Measurements from ENCODE around the gene NRG3. TPM values are rescaled to one million over a fixed set of nuclear protein-coding genes. Genes with fewer than 3 reads are reported as not detected.

Gene NRG3
- total RNA-seq, 1 donor from 2014 or later: not detected

- peaks cover 9% of the 10 kb centered on the region for H3K9me3 Mint-ChIP-seq
- intact Hi-C loops (cut with micrococcal nuclease): no loop called here
- no peaks in the 10 kb centered on the region for H3K4me1 Mint-ChIP-seq (ENCODE audit: low read depth)
- H3K27ac Mint-ChIP-seq: no peak overlapping the region
- H3K36me3 Mint-ChIP-seq (ENCODE audit: low read depth): no peaks in the 10 kb centered on the region
- DNase-seq (ENCODE audit: low spot score): no peak
- no peak overlapping the region for H3K4me3 Mint-ChIP-seq
- H3K27me3 Mint-ChIP-seq (ENCODE audit: insufficient read depth): no peaks in the 10 kb centered on the region
These were observed 597.7 kb downstream of the NRG3 start for GRCh38 chr10:82472406-82473335.

- H3K27me3 Mint-ChIP-seq (ENCODE audit: insufficient read depth): no peaks in the 10 kb centered on the region
- no peak overlapping the region for H3K27ac Mint-ChIP-seq
- H3K36me3 Mint-ChIP-seq (ENCODE audit: low read depth): no peaks in the 10 kb centered on the region
- no peak for DNase-seq (ENCODE audit: low spot score)
- H3K4me3 Mint-ChIP-seq: no peak overlapping the region
- intact Hi-C loops (cut with micrococcal nuclease): no loop called here
- peaks cover 12% of the 10 kb centered on the region for H3K9me3 Mint-ChIP-seq
- no peaks in the 10 kb centered on the region for H3K4me1 Mint-ChIP-seq (ENCODE audit: low read depth)
These were observed 602.8 kb downstream of the NRG3 start for GRCh38 chr10:82477776-82478175.

GRCh38 chr10:82492647-82493046, 617.7 kb downstream of the NRG3 start:
- no peaks in the 10 kb centered on the region for H3K27me3 Mint-ChIP-seq (ENCODE audit: insufficient read depth)
- H3K36me3 Mint-ChIP-seq (ENCODE audit: low read depth): no peaks in the 10 kb centered on the region
- DNase-seq (ENCODE audit: low spot score): no peak
- H3K4me1 Mint-ChIP-seq (ENCODE audit: low read depth): no peaks in the 10 kb centered on the region
- no peak overlapping the region for H3K4me3 Mint-ChIP-seq
- intact Hi-C loops (cut with micrococcal nuclease): no loop called here
- H3K9me3 Mint-ChIP-seq: peaks cover 15% of the 10 kb centered on the region
- no peak overlapping the region for H3K27ac Mint-ChIP-seq

- H3K9me3 Mint-ChIP-seq: peaks cover 9% of the 10 kb centered on the region
- no peak overlapping the region for H3K27ac Mint-ChIP-seq
These were observed 621.1 kb downstream of the NRG3 start for GRCh38 chr10:82496114-82496513.

GRCh38 chr10:82497439-82497838, 622.4 kb downstream of the NRG3 start:
- Mint-ChIP-seq H3K27me3 (ENCODE audit: insufficient read depth) (no peaks in the 10 kb centered on the region), H3K27ac (no peak overlapping the region), H3K9me3 (peaks cover 7% of the 10 kb centered on the region), H3K36me3 (ENCODE audit: low read depth) (no peaks in the 10 kb centered on the region), H3K4me3 (no peak overlapping the region), H3K4me1 (ENCODE audit: low read depth) (no peaks in the 10 kb centered on the region)
- no peak for DNase-seq (ENCODE audit: low spot score)
- intact Hi-C loops (cut with micrococcal nuclease): no loop called here

More at GRCh38 chr10:82496114-82496513, 621.1 kb downstream of the NRG3 start:
- DNase-seq (ENCODE audit: low spot score): no peak
- no peaks in the 10 kb centered on the region for H3K27me3 Mint-ChIP-seq (ENCODE audit: insufficient read depth)
- intact Hi-C loops (cut with micrococcal nuclease): no loop called here
- no peak overlapping the region for H3K4me3 Mint-ChIP-seq
- H3K36me3 Mint-ChIP-seq (ENCODE audit: low read depth): no peaks in the 10 kb centered on the region
- no peaks in the 10 kb centered on the region for H3K4me1 Mint-ChIP-seq (ENCODE audit: low read depth)

GRCh38 chr10:82498976-82499375, 624.0 kb downstream of the NRG3 start:
- Mint-ChIP-seq H3K27me3 (ENCODE audit: insufficient read depth) (no peaks in the 10 kb centered on the region), H3K9me3 (peaks cover 4% of the 10 kb centered on the region), H3K4me1 (ENCODE audit: low read depth) (no peaks in the 10 kb centered on the region), H3K27ac (no peak overlapping the region), H3K4me3 (no peak overlapping the region), H3K36me3 (ENCODE audit: low read depth) (no peaks in the 10 kb centered on the region)
- intact Hi-C loops (cut with micrococcal nuclease): no loop called here
- no peak for DNase-seq (ENCODE audit: low spot score)

- Mint-ChIP-seq H3K9me3 (peaks cover 4% of the 10 kb centered on the region), H3K36me3 (ENCODE audit: low read depth) (no peaks in the 10 kb centered on the region), H3K27ac (no peak overlapping the region), H3K27me3 (ENCODE audit: insufficient read depth) (no peaks in the 10 kb centered on the region), H3K4me3 (no peak overlapping the region), H3K4me1 (ENCODE audit: low read depth) (no peaks in the 10 kb centered on the region)
- intact Hi-C loops (cut with micrococcal nuclease): no loop called here
- no peak for DNase-seq (ENCODE audit: low spot score)
These were observed 630.0 kb downstream of the NRG3 start for GRCh38 chr10:82505009-82505408.

- no peak for DNase-seq (ENCODE audit: low spot score)
- H3K27me3 Mint-ChIP-seq (ENCODE audit: insufficient read depth): no peaks in the 10 kb centered on the region
- H3K27ac Mint-ChIP-seq: no peak overlapping the region
- H3K36me3 Mint-ChIP-seq (ENCODE audit: low read depth): no peaks in the 10 kb centered on the region
- intact Hi-C loops (cut with micrococcal nuclease): no loop called here
- H3K9me3 Mint-ChIP-seq: peaks cover 4% of the 10 kb centered on the region
- no peaks in the 10 kb centered on the region for H3K4me1 Mint-ChIP-seq (ENCODE audit: low read depth)
- no peak overlapping the region for H3K4me3 Mint-ChIP-seq
These were observed 631.8 kb downstream of the NRG3 start for GRCh38 chr10:82506680-82507376.

- Mint-ChIP-seq H3K9me3 (peaks cover 4% of the 10 kb centered on the region), H3K4me1 (ENCODE audit: low read depth) (no peaks in the 10 kb centered on the region), H3K27me3 (ENCODE audit: insufficient read depth) (no peaks in the 10 kb centered on the region), H3K36me3 (ENCODE audit: low read depth) (no peaks in the 10 kb centered on the region), H3K4me3 (no peak overlapping the region), H3K27ac (no peak overlapping the region)
- intact Hi-C loops (cut with micrococcal nuclease): no loop called here
- no peak for DNase-seq (ENCODE audit: low spot score)
These were observed 640.3 kb downstream of the NRG3 start for GRCh38 chr10:82515256-82515655.

GRCh38 chr10:82529062-82529461, 654.1 kb downstream of the NRG3 start:
- Mint-ChIP-seq H3K9me3 (no peaks in the 10 kb centered on the region), H3K4me1 (ENCODE audit: low read depth) (no peaks in the 10 kb centered on the region), H3K4me3 (no peak overlapping the region), H3K36me3 (ENCODE audit: low read depth) (no peaks in the 10 kb centered on the region), H3K27me3 (ENCODE audit: insufficient read depth) (no peaks in the 10 kb centered on the region), H3K27ac (no peak overlapping the region)
- no peak for DNase-seq (ENCODE audit: low spot score)
- intact Hi-C loops (cut with micrococcal nuclease): no loop called here

- no peak for DNase-seq (ENCODE audit: low spot score)
- Mint-ChIP-seq H3K27ac (no peak overlapping the region), H3K9me3 (no peaks in the 10 kb centered on the region), H3K36me3 (ENCODE audit: low read depth) (no peaks in the 10 kb centered on the region), H3K27me3 (ENCODE audit: insufficient read depth) (no peaks in the 10 kb centered on the region), H3K4me3 (no peak overlapping the region), H3K4me1 (ENCODE audit: low read depth) (no peaks in the 10 kb centered on the region)
- intact Hi-C loops (cut with micrococcal nuclease): no loop called here
These were observed 660.5 kb downstream of the NRG3 start for GRCh38 chr10:82535457-82535856.

- no peak for DNase-seq (ENCODE audit: low spot score)
- intact Hi-C loops (cut with micrococcal nuclease): no loop called here
- H3K36me3 Mint-ChIP-seq (ENCODE audit: low read depth): no peaks in the 10 kb centered on the region
- no peaks in the 10 kb centered on the region for H3K4me1 Mint-ChIP-seq (ENCODE audit: low read depth)
- no peaks in the 10 kb centered on the region for H3K9me3 Mint-ChIP-seq
- H3K27me3 Mint-ChIP-seq (ENCODE audit: insufficient read depth): no peaks in the 10 kb centered on the region
- no peak overlapping the region for H3K27ac Mint-ChIP-seq
- H3K4me3 Mint-ChIP-seq: no peak overlapping the region
These were observed 661.7 kb downstream of the NRG3 start for GRCh38 chr10:82536668-82537067.

- H3K4me1 Mint-ChIP-seq (ENCODE audit: low read depth): no peaks in the 10 kb centered on the region
- no peaks in the 10 kb centered on the region for H3K9me3 Mint-ChIP-seq
- no peaks in the 10 kb centered on the region for H3K36me3 Mint-ChIP-seq (ENCODE audit: low read depth)
- intact Hi-C loops (cut with micrococcal nuclease): no loop called here
- no peaks in the 10 kb centered on the region for H3K27me3 Mint-ChIP-seq (ENCODE audit: insufficient read depth)
- DNase-seq (ENCODE audit: low spot score): no peak
- no peak overlapping the region for H3K27ac Mint-ChIP-seq
- H3K4me3 Mint-ChIP-seq: no peak overlapping the region
These were observed 663.3 kb downstream of the NRG3 start for GRCh38 chr10:82538272-82538671.

Data from activated T-helper 1 cell treated with anti-CD3 and anti-CD28 coated beads, Interleukin-12 subunit alpha, Interleukin-12 subunit beta, Interleukin-2, Interleukin-4 antibody, amounts not matched to agents 30 ng/mL and 10 ng/mL and 1 ng/mL, durations not matched to agents 14 hours and 24 hours and 36 hours (primary cell).